A549 (cell line): ENCODE measurements around the gene PIK3R2. TPM values are rescaled to one million over a fixed set of nuclear protein-coding genes. Genes with fewer than 3 reads are reported as not detected.

ENCODE experiments used
- ATAC-seq, 2 experiments: fragments of 200-7000 bp in 1 of 2; fragments of >200 bp in 1 of 2; cut with Nextera tagmentation in 1 of 2; cut with Tn5 transposase in 1 of 2; 3 replicates each; pipeline versions ENCODE4 v1.8.0 to v1.9.1; 2018 to 2020; ENCODE audit warnings: mild to moderate bottlenecking in 1 of 2, moderate library complexity in 1 of 2
- CTCF ChIA-PET: fragments of 300-600 bp; sonication (Branson Sonifier 250); formaldehyde crosslinking; extraction: SDS; loops from one replicate; lab custom pipeline; 2021; ENCODE audit warnings: antibody characterized with exemption, inconsistent platforms; lab: Yijun Ruan, JAX
- POLR2A ChIA-PET: fragments of 350-600 bp; formaldehyde crosslinking; extraction: SDS; loops from one replicate; lab custom pipeline; 2021; ENCODE audit warnings: antibody characterized with exemption, inconsistent platforms; lab: Yijun Ruan, JAX
- DNase-seq, 2 experiments: peaks; one replicate each; pipeline versions ENCODE4 v3.0.0 to v3.0.0-alpha.2; 2011 to 2016; ENCODE audit warnings: low read depth in 1 of 2, low spot score in 1 of 2
- FAIRE-seq: peaks from 2 replicates; lab custom pipeline; 2011; peaks lifted over from hg19 to GRCh38; lab: Jason Lieb, UNC
- H3K27ac ChIP-seq, 2 experiments: fragments of >200 bp; sonication (Bioruptor Twin); formaldehyde crosslinking; 3 replicates each; pipeline ENCODE4 v1.5.1; 2016 to 2017
- H3K4me1 ChIP-seq: fragments of >200 bp; sonication (Bioruptor Twin); formaldehyde crosslinking; 3 replicates; pipeline ENCODE4 v1.6.1; 2016
- H3K4me2 ChIP-seq: fragments of >200 bp; sonication (Bioruptor Twin); formaldehyde crosslinking; 3 replicates; pipeline ENCODE4 v1.6.1; 2016
- H3K4me3 ChIP-seq: fragments of >200 bp; sonication (Bioruptor Twin); formaldehyde crosslinking; 3 replicates; pipeline ENCODE4 v1.5.1; 2016
- H3K9me3 ChIP-seq: fragments of >200 bp; sonication (Bioruptor Twin); formaldehyde crosslinking; 3 replicates; pipeline ENCODE4 v1.6.1; 2016
- BHLHE40 ChIP-seq: IDR thresholded peaks from 2 replicates; pipeline ENCODE4 v1.6.1; 2012; ENCODE audit warnings: low read depth, low read length, inconsistent platforms
- EHF ChIP-seq: fragments of 250-450 bp; sonication (Bioruptor Pico); IDR thresholded peaks from 2 replicates; pipeline ENCODE4 v1.5.0; 2020; ENCODE audit warnings: mild to moderate bottlenecking
- EHMT2 ChIP-seq: fragments of 200-600 bp; sonication (generic); IDR thresholded peaks from 2 replicates; pipeline ENCODE4 v1.6.1; 2016; ENCODE audit warnings: antibody characterized with exemption, low read depth, mild to moderate bottlenecking, moderate library complexity
- ESRRA ChIP-seq: fragments of 150-350 bp; IDR thresholded peaks from 2 replicates; pipeline ENCODE4 v1.6.1; 2014; ENCODE audit warnings: mild to moderate bottlenecking, low read length, borderline replicate concordance
- FOSL2 ChIP-seq, 2 experiments: fragments of 450-650 bp in 1 of 2; fragments of >200 bp in 1 of 2; sonication (Bioruptor Twin) in 1 of 2; formaldehyde crosslinking; IDR thresholded peaks; 2 replicates each; pipeline versions ENCODE4 v1.5.0 to v1.6.1; 2016 to 2020; ENCODE audit warnings: mild to moderate bottlenecking in 1 of 2, moderate library complexity in 1 of 2
- FOXS1 ChIP-seq: fragments of 250-450 bp; sonication (Bioruptor Pico); IDR thresholded peaks from 2 replicates; pipeline ENCODE4 v1.5.0; 2020; ENCODE audit warnings: mild to moderate bottlenecking, moderate library complexity
- HEYL ChIP-seq: fragments of 250-450 bp; sonication (Bioruptor Pico); IDR thresholded peaks from 2 replicates; pipeline ENCODE4 v1.8.0; 2021; ENCODE audit warnings: mild to moderate bottlenecking, moderate library complexity
- HOXB13 ChIP-seq: fragments of 250-450 bp; sonication (Bioruptor Pico); IDR thresholded peaks from 2 replicates; pipeline ENCODE4 v1.5.0; 2020; ENCODE audit warnings: low read depth, mild to moderate bottlenecking, moderate library complexity
- HOXB5 ChIP-seq: fragments of 250-450 bp; sonication (Bioruptor Pico); IDR thresholded peaks from 2 replicates; pipeline ENCODE4 v1.5.0; 2020; ENCODE audit warnings: mild to moderate bottlenecking, moderate library complexity
- JUN ChIP-seq, 2 experiments: fragments of >200 bp; sonication (Bioruptor Twin); formaldehyde crosslinking; IDR thresholded peaks; 2 replicates in 1 of 2; 3 replicates in 1 of 2; pipeline ENCODE4 v1.6.1; 2016 to 2017
- MAFK ChIP-seq: fragments of 450-650 bp; IDR thresholded peaks from 2 replicates; pipeline ENCODE4 v1.6.1; 2014; ENCODE audit not compliant: partially characterized antibody
- MAZ ChIP-seq: fragments of 150-350 bp; IDR thresholded peaks from 2 replicates; pipeline ENCODE4 v1.6.1; 2014; ENCODE audit warnings: antibody characterized with exemption, low read depth, low read length, borderline replicate concordance
- MYC ChIP-seq: IDR thresholded peaks from 2 replicates; pipeline ENCODE4 v1.6.1; 2012; ENCODE audit warnings: mild to moderate bottlenecking, inconsistent platforms, low read length, improper control_type of control experiment, borderline replicate concordance
- NFE2L2 ChIP-seq: fragments of 150-350 bp; conservative IDR thresholded peaks from 2 replicates; pipeline ENCODE4 v1.6.1; 2014; ENCODE audit warnings: low read length
- NPAS2 ChIP-seq: fragments of 250-450 bp; sonication (Bioruptor Pico); IDR thresholded peaks from 2 replicates; pipeline ENCODE4 v1.8.0; 2022; ENCODE audit warnings: mild to moderate bottlenecking, moderate library complexity, borderline replicate concordance
- PHF8 ChIP-seq: fragments of 200-600 bp; sonication (generic); IDR thresholded peaks from 2 replicates; pipeline ENCODE4 v1.6.1; 2016; ENCODE audit warnings: low read depth, mild to moderate bottlenecking, antibody characterized with exemption, moderate library complexity, borderline replicate concordance
- POLR2A ChIP-seq: IDR thresholded peaks from 2 replicates; pipeline ENCODE4 v1.6.1; 2012; ENCODE audit warnings: mild to moderate bottlenecking, low read length
- RFX5 ChIP-seq: fragments of 450-650 bp; IDR thresholded peaks from 2 replicates; pipeline ENCODE4 v1.7.1; 2014; ENCODE audit warnings: antibody characterized with exemption, mild to moderate bottlenecking, moderate library complexity
- RNF2 ChIP-seq: fragments of 200-600 bp; sonication (generic); IDR thresholded peaks from 2 replicates; pipeline ENCODE4 v1.6.1; 2016; ENCODE audit warnings: low read depth, mild to moderate bottlenecking, antibody characterized with exemption, moderate library complexity, borderline replicate concordance
- SREBF2 ChIP-seq: fragments of 450-650 bp; IDR thresholded peaks from 2 replicates; pipeline ENCODE4 v1.6.1; 2014; ENCODE audit warnings: mild to moderate bottlenecking, moderate library complexity
- TFCP2L1 ChIP-seq: fragments of 250-450 bp; sonication (Bioruptor Pico); IDR thresholded peaks from 2 replicates; pipeline ENCODE4 v1.5.0; 2021; ENCODE audit warnings: mild to moderate bottlenecking
- TP53 ChIP-seq: fragments of 250-450 bp; sonication (Bioruptor Pico); IDR thresholded peaks from 2 replicates; pipeline ENCODE4 v1.5.0; 2021; ENCODE audit warnings: mild to moderate bottlenecking, moderate library complexity
- ZFP36 ChIP-seq: fragments of 450-650 bp; IDR thresholded peaks from 2 replicates; pipeline ENCODE4 v1.6.1; 2014; ENCODE audit warnings: borderline replicate concordance; ENCODE audit not compliant: partially characterized antibody
- ZSCAN20 ChIP-seq: fragments of 250-450 bp; sonication (Bioruptor Pico); IDR thresholded peaks from 2 replicates; pipeline ENCODE4 v1.8.0; 2022; ENCODE audit warnings: mild to moderate bottlenecking, moderate library complexity
- WGBS: methylation state at CpG from one replicate; pipeline ENCODE4 v1.1.6; 2017; ENCODE audit errors: missing lambda C conversion rate; 5-methylcytosine and 5-hydroxymethylcytosine counted together
- polyA plus RNA-seq, 4 experiments: library from polyadenylated mRNA; depleted of rRNA in 3 of 4; stranded (reverse); fragments of >200 nt; fragmentation: RNase III in 1 of 4; extraction: RNeasy Plus Mini Kit Qiagen cat#74134 plus additional on column Dnase treatment in 1 of 4; gene quantifications; 2 replicates in 3 of 4; 3 replicates in 1 of 4; pipeline ENCODE4 v1.2.3, GENCODE V29; 2011 to 2017
- TF ChIP-seq, protein P1 (sequence below): fragments of 250-450 bp; sonication (Bioruptor Pico); IDR thresholded peaks from 2 replicates; pipeline ENCODE4 v1.5.0; 2020; ENCODE audit warnings: low read depth, mild to moderate bottlenecking, moderate library complexity
- TF ChIP-seq, protein P2 (sequence below): IDR thresholded peaks from 2 replicates; pipeline ENCODE4 v1.6.1; 2012
- TF ChIP-seq, protein P3 (sequence below): IDR thresholded peaks from 2 replicates; pipeline ENCODE4 v1.6.1; 2012
- TF ChIP-seq, protein P4 (sequence below): fragments of 450-650 bp; IDR thresholded peaks from 2 replicates; pipeline ENCODE4 v1.6.1; 2014; ENCODE audit warnings: antibody characterized with exemption

The PIK3R2 gene
- polyA plus RNA-seq, 2 of the 4 experiments (the other 2 are of a cell fraction) = 6.7 to 8.3 TPM

DNA sequence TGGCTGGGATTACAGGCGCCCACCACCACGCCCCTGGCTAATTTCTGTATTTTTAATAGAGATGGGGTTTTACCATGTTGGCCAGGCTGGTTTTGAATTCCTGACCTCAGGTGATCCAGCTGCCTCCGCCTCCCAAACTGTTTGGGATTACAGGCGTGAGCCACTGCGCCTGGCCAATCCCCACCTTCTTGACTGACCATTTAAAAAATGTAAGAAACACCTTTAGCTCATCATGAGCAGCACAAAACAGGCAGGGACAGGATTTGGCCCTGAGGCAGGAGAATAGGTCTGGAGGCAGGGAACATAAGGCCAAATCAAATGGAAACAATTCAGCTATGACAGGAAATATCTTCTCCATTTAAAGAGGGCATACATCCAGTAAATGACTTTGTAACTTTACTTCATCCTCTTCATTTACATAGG, 38.7 kb downstream of the PIK3R2 start:
- FAIRE-seq = no peak
- WGBS = 76% methylated on average over 5 of the region's 5 CpGs

DNA sequence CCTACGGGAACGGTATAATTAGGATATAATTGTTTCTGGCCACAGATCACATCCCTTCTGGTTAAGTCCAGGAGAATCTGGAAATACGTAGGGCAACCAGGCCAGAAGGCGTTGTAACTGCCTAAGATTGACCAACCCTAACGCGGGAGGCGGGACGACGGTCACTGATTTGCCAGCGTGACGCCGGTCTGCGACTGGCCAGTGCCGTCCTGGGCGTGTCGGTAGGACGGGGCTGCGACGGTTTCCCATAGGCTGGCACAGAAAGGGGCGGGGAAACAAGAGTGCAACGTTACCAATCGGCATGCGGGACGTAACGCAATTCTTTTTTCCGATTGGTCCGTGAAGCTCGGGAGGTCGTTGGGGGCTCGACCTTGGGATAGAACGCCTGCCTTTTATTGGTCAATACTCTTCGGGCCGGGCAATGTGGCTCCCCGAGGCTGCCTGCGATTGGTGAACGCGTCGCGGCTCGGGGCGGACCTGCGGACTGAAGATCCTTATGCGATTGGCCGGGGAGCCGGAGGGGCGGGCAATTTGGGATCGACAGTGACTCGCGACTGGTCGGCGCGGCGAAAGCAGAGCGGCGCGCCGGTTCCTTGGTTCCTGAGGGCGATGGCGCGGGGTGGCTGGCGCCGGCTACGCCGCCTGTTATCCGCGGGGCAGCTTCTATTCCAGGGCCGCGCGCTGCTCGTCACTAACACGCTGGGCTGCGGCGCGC, 39.9 kb downstream of the PIK3R2 start, which contains the start of gene MPV17L2:
Gene MPV17L2, plus strand, starts transcription at position 546 of the 715 bp plus-strand sequence. Its CDS starts 64 bp downstream, at position 610.
- Histone ChIP-seq H3K4me3 (peak within 1 kb of the TSS; percentile 65), H3K9me3 (no peaks in the 10 kb centered on the region), H3K27ac (peak within 1 kb of the TSS; percentile 62 to 87), H3K4me1 (peaks cover 14% of the 10 kb centered on the region; the same call in 2 of the 3 replicates), H3K4me2 (peak within 1 kb of the TSS; percentile 81)
- WGBS = 1% methylated on average over 29 of the region's 74 CpGs
- peak; percentile 54 for FAIRE-seq
- ChIA-PET POLR2A (interaction anchor here (0.6 to 2.2 kb wide), 9 partner anchors 11 to 1664 kb away, joined by 3 to 9 read pairs (median 4); partner anchors contain the start of genes GDF15, LSM4 and RAB3A), CTCF (interaction anchor here (0.6 to 5.8 kb wide), 18 partner anchors 9 to 226 kb away, joined by 3 to 60 read pairs (median 5); partner anchors contain the start of genes IFI30, PIK3R2, RAB3A and SSBP4)
- TF ChIP-seq NPAS2 (CRISPR knock-in tag) (0 out of 2 replicates have a peak, but pooled peaks have one; percentile 46), JUN (IDR thresholded peaks at IDR 0.05) (peak in 1 of 2 experiments; percentile 21; a peak in 1 of 5 replicates), ZFP36 (no peak), MAFK (no peak), ESRRA (peak; percentile 87; the same call in 1 of the 2 replicates), FOXS1 (CRISPR knock-in tag) (peak; percentile 60; the same call in 1 of the 2 replicates), BHLHE40 (no peak), HOXB5 (CRISPR knock-in tag) (peak; percentile 81; the same call in 1 of the 2 replicates), RFX5 (peak; percentile 94), POLR2A (peak; percentile 61), HEYL (CRISPR knock-in tag) (peak; percentile 49; the same call in 1 of the 2 replicates), HOXB13 (peak; percentile 88), TFCP2L1 (CRISPR knock-in tag) (0 out of 2 replicates have a peak, but pooled peaks have one; percentile 42), MAZ (no peak), EHMT2 (no peak), PHF8 (no peak), EHF (CRISPR knock-in tag) (peak; percentile 60; the same call in 1 of the 2 replicates), ZSCAN20 (0 out of 2 replicates have a peak, but pooled peaks have one; percentile 36)
- TF ChIP-seq, protein P1, sequence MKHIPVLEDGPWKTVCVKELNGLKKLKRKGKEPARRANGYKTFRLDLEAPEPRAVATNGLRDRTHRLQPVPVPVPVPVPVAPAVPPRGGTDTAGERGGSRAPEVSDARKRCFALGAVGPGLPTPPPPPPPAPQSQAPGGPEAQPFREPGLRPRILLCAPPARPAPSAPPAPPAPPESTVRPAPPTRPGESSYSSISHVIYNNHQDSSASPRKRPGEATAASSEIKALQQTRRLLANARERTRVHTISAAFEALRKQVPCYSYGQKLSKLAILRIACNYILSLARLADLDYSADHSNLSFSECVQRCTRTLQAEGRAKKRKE (CRISPR knock-in tag) = peak; percentile 71; the same call in 1 of the 2 replicates
- TF ChIP-seq, protein P2, sequence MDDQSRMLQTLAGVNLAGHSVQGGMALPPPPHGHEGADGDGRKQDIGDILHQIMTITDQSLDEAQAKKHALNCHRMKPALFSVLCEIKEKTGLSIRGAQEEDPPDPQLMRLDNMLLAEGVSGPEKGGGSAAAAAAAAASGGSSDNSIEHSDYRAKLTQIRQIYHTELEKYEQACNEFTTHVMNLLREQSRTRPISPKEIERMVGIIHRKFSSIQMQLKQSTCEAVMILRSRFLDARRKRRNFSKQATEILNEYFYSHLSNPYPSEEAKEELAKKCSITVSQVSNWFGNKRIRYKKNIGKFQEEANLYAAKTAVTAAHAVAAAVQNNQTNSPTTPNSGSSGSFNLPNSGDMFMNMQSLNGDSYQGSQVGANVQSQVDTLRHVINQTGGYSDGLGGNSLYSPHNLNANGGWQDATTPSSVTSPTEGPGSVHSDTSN = peak; percentile 87
- TF ChIP-seq, protein P3, sequence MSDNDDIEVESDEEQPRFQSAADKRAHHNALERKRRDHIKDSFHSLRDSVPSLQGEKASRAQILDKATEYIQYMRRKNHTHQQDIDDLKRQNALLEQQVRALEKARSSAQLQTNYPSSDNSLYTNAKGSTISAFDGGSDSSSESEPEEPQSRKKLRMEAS = peak; percentile 35; the same call in 1 of the 2 replicates
- peak; percentile 92 to 94 for ATAC-seq
- DNase-seq = peak; percentile 70 to 99

More for the DNA sequence above, 38.7 kb downstream of the PIK3R2 start:
- TF ChIP-seq SREBF2 = no peak
- TF ChIP-seq, protein P4, sequence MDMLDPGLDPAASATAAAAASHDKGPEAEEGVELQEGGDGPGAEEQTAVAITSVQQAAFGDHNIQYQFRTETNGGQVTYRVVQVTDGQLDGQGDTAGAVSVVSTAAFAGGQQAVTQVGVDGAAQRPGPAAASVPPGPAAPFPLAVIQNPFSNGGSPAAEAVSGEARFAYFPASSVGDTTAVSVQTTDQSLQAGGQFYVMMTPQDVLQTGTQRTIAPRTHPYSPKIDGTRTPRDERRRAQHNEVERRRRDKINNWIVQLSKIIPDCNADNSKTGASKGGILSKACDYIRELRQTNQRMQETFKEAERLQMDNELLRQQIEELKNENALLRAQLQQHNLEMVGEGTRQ = no peak
- TF ChIP-seq, protein P3 = no peak
- no peak for TF ChIP-seq NFE2L2
- TF ChIP-seq RNF2 = no peak
- no peak for TF ChIP-seq ZFP36
- no peak for TF ChIP-seq FOSL2 (IDR thresholded peaks at IDR 0.05)
- TF ChIP-seq FOSL2 (CRISPR knock-in tag; IDR thresholded peaks at IDR 0.05) = no peak
- TF ChIP-seq TP53 (CRISPR knock-in tag) = no peak
- no peak for TF ChIP-seq MYC
- no peak for TF ChIP-seq ZSCAN20
- TF ChIP-seq, all 56 proteins: peak for 0
- no peak for DNase-seq
- ChIA-PET CTCF (interaction anchor here (0.8 to 5.8 kb wide), 26 partner anchors 8 to 227 kb away, joined by 3 to 60 read pairs (median 5); partner anchors contain the start of genes IFI30, PIK3R2, RAB3A and SSBP4), POLR2A (no interaction called here)
- no peak for ATAC-seq
- H3K9me3 ChIP-seq = no peaks in the 10 kb centered on the region
- peaks cover 14% of the 10 kb centered on the region; the same call in 2 of the 3 replicates for H3K4me1 ChIP-seq
- H3K27ac ChIP-seq = peak overlapping the region; percentile 62 to 87; a peak in 5 of 6 replicates
- H3K4me3 ChIP-seq = peak overlapping the region; percentile 52; the same call in 1 of the 3 replicates
- peak overlapping the region; percentile 81 for H3K4me2 ChIP-seq
